H9 (cell line): ENCODE data around the gene PKDCC. TPM values are rescaled to one million over a fixed set of nuclear protein-coding genes. Genes with fewer than 3 reads are reported as not detected.

ENCODE experiments used
- DNase-seq: peaks from one replicate; pipeline ENCODE4 v3.0.0-alpha.2; 2017
- H2AFZ ChIP-seq: one replicate; pipeline ENCODE4 v1.6.1; 2013; ENCODE audit warnings: mild to moderate bottlenecking, low read length, control low read depth, moderate library complexity
- H2AK5ac ChIP-seq: 2 replicates; pipeline ENCODE4 v1.6.1; 2013; ENCODE audit warnings: low read length, control low read depth, mixed read lengths; ENCODE audit not compliant: insufficient read length
- H2BK120ac ChIP-seq: one replicate; pipeline ENCODE4 v1.6.1; 2013; ENCODE audit warnings: low read depth, mild to moderate bottlenecking, low read length, control low read depth, inconsistent platforms; ENCODE audit not compliant: poor library complexity, severe bottlenecking
- H2BK12ac ChIP-seq: 2 replicates; pipeline ENCODE4 v1.6.1; 2013; ENCODE audit warnings: low read length, control low read depth, mixed read lengths, low read depth; ENCODE audit not compliant: insufficient read length
- H2BK15ac ChIP-seq: 2 replicates; pipeline ENCODE4 v1.6.1; 2013; ENCODE audit warnings: low read depth, low read length, control low read depth
- H2BK20ac ChIP-seq: one replicate; pipeline ENCODE4 v1.6.1; 2013; ENCODE audit warnings: low read depth, mild to moderate bottlenecking, low read length, control low read depth, inconsistent platforms; ENCODE audit not compliant: poor library complexity, severe bottlenecking
- H2BK5ac ChIP-seq: 2 replicates; pipeline ENCODE4 v1.6.1; 2013; ENCODE audit warnings: low read length, control low read depth, mixed read lengths; ENCODE audit not compliant: insufficient read length
- H3K14ac ChIP-seq: 2 replicates; pipeline ENCODE4 v1.6.1; 2013; ENCODE audit warnings: low read length, control low read depth; ENCODE audit not compliant: insufficient read depth
- H3K18ac ChIP-seq: 2 replicates; pipeline ENCODE4 v1.6.1; 2013; ENCODE audit warnings: low read depth, mild to moderate bottlenecking, mixed read lengths, low read length, control low read depth; ENCODE audit not compliant: insufficient read length
- H3K23ac ChIP-seq: 2 replicates; pipeline ENCODE4 v1.6.1; 2013; ENCODE audit warnings: low read length, control low read depth, mixed read lengths, low read depth; ENCODE audit not compliant: insufficient read length
- H3K23me2 ChIP-seq: 2 replicates; pipeline ENCODE4 v1.6.1; 2013; ENCODE audit warnings: low read depth, mild to moderate bottlenecking, mixed read lengths, low read length, control low read depth; ENCODE audit not compliant: insufficient read length, poor library complexity, severe bottlenecking
- H3K27ac ChIP-seq: 2 replicates; pipeline ENCODE4 v1.5.1; 2013; ENCODE audit warnings: low read length, control low read depth, mixed read lengths, low read depth; ENCODE audit not compliant: insufficient read length
- H3K27me3 ChIP-seq: 2 replicates; pipeline ENCODE4 v1.6.1; 2013; ENCODE audit warnings: low read length, control low read depth, inconsistent platforms; ENCODE audit not compliant: insufficient read depth
- H3K4ac ChIP-seq: 2 replicates; pipeline ENCODE4 v1.6.1; 2013; ENCODE audit warnings: low read depth, mild to moderate bottlenecking, control low read depth, inconsistent platforms, low read length, moderate library complexity
- H3K4me1 ChIP-seq: 2 replicates; pipeline ENCODE4 v1.6.1; 2013; ENCODE audit warnings: low read length, control low read depth, inconsistent platforms; ENCODE audit not compliant: insufficient read depth
- H3K4me2 ChIP-seq: 2 replicates; pipeline ENCODE4 v1.6.1; 2013; ENCODE audit warnings: low read length, control low read depth, mixed read lengths; ENCODE audit not compliant: insufficient read length, insufficient read depth
- H3K56ac ChIP-seq: 2 replicates; pipeline ENCODE4 v1.6.1; 2013; ENCODE audit warnings: low read depth, mild to moderate bottlenecking, mixed read lengths, low read length, control low read depth; ENCODE audit not compliant: insufficient read length
- H3K79me1 ChIP-seq: 2 replicates; pipeline ENCODE4 v1.6.1; 2013; ENCODE audit warnings: low read depth, mild to moderate bottlenecking, moderate library complexity, low read length, control low read depth, inconsistent platforms; ENCODE audit not compliant: insufficient read depth, poor library complexity, severe bottlenecking
- H3K79me2 ChIP-seq: 2 replicates; pipeline ENCODE4 v1.6.1; 2013; ENCODE audit warnings: low read length, control low read depth, inconsistent platforms; ENCODE audit not compliant: insufficient read depth
- H3K9ac ChIP-seq: 2 replicates; pipeline ENCODE4 v1.6.1; 2013; ENCODE audit warnings: low read length, control low read depth, mixed read lengths; ENCODE audit not compliant: insufficient read length; ENCODE audit errors: extremely low read depth
- H3K9me3 ChIP-seq: one replicate; pipeline ENCODE4 v1.6.1; 2013; ENCODE audit warnings: low read depth, low read length, inconsistent platforms; ENCODE audit not compliant: control insufficient read depth
- H3T11ph ChIP-seq: one replicate; pipeline ENCODE4 v1.6.1; 2013; ENCODE audit warnings: mild to moderate bottlenecking, low read length, control low read depth, inconsistent platforms
- H4K20me1 ChIP-seq: one replicate; pipeline ENCODE4 v1.6.1; 2013; ENCODE audit not compliant: control insufficient read depth, insufficient read length, insufficient read depth
- H4K5ac ChIP-seq: 2 replicates; pipeline ENCODE4 v1.6.1; 2013; ENCODE audit warnings: low read depth, mild to moderate bottlenecking, mixed read lengths, low read length, control low read depth; ENCODE audit not compliant: insufficient read length
- H4K8ac ChIP-seq: replicated peaks from 2 replicates; pipeline ENCODE4 v1.6.1; 2013; ENCODE audit warnings: low read length, control low read depth, mixed read lengths, low read depth; ENCODE audit not compliant: insufficient read length
- H4K91ac ChIP-seq: 2 replicates; pipeline ENCODE4 v1.6.1; 2013; ENCODE audit warnings: low read depth, mild to moderate bottlenecking, moderate library complexity, mixed read lengths, low read length, control low read depth; ENCODE audit not compliant: insufficient read length
- H3K27ac Mint-ChIP-seq, 3 experiments: 2 replicates in 2 of 3; 3 replicates in 1 of 3; pipeline ENCODE4 v1.8.0; 2020 to 2021; ENCODE audit warnings: mixed read lengths in 3 of 3, mild to moderate bottlenecking in 1 of 3, moderate library complexity in 1 of 3
- H3K27me3 Mint-ChIP-seq: 2 replicates; pipeline ENCODE4 v1.8.0; 2021; ENCODE audit warnings: low read depth, mild to moderate bottlenecking, moderate library complexity, mixed read lengths
- H3K36me3 Mint-ChIP-seq, 3 experiments: 2 replicates in 2 of 3; 3 replicates in 1 of 3; pipeline ENCODE4 v1.8.0; 2020 to 2021; ENCODE audit warnings: low read depth in 3 of 3, mixed read lengths in 3 of 3; ENCODE audit not compliant: insufficient read depth in 1 of 3
- H3K4me1 Mint-ChIP-seq, 2 experiments: 2 replicates each; pipeline ENCODE4 v1.8.0; 2020; ENCODE audit warnings: mixed read lengths in 2 of 2
- H3K4me3 Mint-ChIP-seq, 2 experiments: 2 replicates in 1 of 2; 3 replicates in 1 of 2; pipeline ENCODE4 v1.8.0; 2020 to 2021; ENCODE audit warnings: mild to moderate bottlenecking in 2 of 2, mixed read lengths in 2 of 2, moderate library complexity in 1 of 2
- H3K9me3 Mint-ChIP-seq, 2 experiments: 2 replicates in 1 of 2; 3 replicates in 1 of 2; pipeline ENCODE4 v1.8.0; 2020; ENCODE audit warnings: mild to moderate bottlenecking in 2 of 2, mixed read lengths in 2 of 2, moderate library complexity in 1 of 2
- CTCF ChIP-seq: fragments of 200-600 bp; sonication (generic); conservative IDR thresholded peaks from 3 replicates; pipeline ENCODE4 v1.8.0; 2021; ENCODE audit warnings: antibody characterized with exemption, mild to moderate bottlenecking
- WGBS: extraction: QIAGEN DNeasy Blood & Tissue Kit; methylation state at CpG from one replicate; pipeline ENCODE4 v1.1.7; 2013; ENCODE audit warnings: missing lambda C conversion rate, low lambda C conversion rate, mixed read lengths; ENCODE audit not compliant: insufficient read length; ENCODE audit errors: extremely low coverage; 5-methylcytosine and 5-hydroxymethylcytosine counted together
- total RNA-seq: library from RNA; stranded (reverse); gene quantifications from 2 replicates; pipeline ENCODE4 v1.2.1, GENCODE V29; 2021

The PKDCC gene
- total RNA-seq, 1 experiment from 2014 or later = 134 TPM

DNA sequence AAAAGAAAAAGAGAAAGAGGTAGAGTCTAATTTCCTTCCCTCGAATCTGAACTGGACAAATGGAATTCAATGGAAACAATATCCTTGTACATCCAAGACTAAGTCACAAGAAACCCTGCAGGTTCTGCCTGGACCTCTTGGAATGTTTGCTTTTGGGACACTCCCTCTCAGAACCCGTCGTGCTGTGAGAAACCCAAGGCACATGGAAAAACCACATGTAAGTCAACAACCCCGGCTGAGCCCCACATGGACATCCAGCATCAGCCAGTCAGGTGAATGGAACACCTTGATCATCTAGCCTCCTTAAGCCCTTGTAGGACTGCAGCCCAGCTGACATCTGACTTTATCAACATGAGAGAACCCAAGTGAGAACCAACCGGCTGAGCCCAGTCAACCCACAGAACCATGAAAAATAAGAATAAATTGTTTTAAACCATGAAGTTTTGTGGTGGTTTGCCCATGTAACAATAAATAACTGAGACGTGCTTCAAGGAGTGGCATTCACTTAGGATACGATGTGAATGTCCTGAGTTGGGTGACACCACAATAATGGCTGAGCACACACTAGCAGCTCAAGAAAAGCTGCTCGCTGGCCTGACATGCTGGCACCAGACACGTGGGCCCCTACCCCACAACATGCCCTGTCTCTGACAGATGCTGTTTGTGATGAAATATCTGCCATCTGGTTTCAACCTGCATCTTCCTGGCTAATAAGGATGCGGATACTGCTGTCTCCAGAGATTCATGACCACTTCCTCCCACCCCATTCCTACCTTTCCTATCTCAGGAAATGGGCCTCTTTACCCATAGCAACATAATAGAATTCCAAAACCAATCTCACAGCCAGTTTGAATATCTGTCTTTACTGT is 28.8 kb downstream of the PKDCC start:
- Histone ChIP-seq H3K4ac (no peak overlapping the region), H4K8ac (no peak overlapping the region), H3K14ac (no peak overlapping the region), H3K79me2 (no peaks in the 10 kb centered on the region), H2BK5ac (no peak overlapping the region), H4K91ac (no peak overlapping the region), H3K4me1 (no peaks in the 10 kb centered on the region; the same call in 1 of the 2 replicates), H3K79me1 (no peaks in the 10 kb centered on the region), H4K20me1 (no peaks in the 10 kb centered on the region), H2BK120ac (no peak overlapping the region), H3K27me3 (no peaks in the 10 kb centered on the region), H3K9me3 (no peaks in the 10 kb centered on the region), H2AFZ (no peak overlapping the region), H3K27ac (no peak overlapping the region), H2AK5ac (no peak overlapping the region), H3K23ac (no peak overlapping the region), H2BK12ac (no peak overlapping the region), H3T11ph (no peak overlapping the region), H3K9ac (no peak overlapping the region), H3K4me2 (no peak overlapping the region), H4K5ac (no peak overlapping the region), H2BK15ac (no peak overlapping the region), H3K23me2 (no peaks in the 10 kb centered on the region), H2BK20ac (no peak overlapping the region), H3K56ac (no peak overlapping the region), H3K18ac (no peak overlapping the region)
- DNase-seq = no peak
- Mint-ChIP-seq H3K27ac (no peak overlapping the region), H3K27me3 (peaks cover 14% of the 10 kb centered on the region), H3K36me3 (no peaks in the 10 kb centered on the region), H3K9me3 (no peaks in the 10 kb centered on the region), H3K4me1 (peaks cover 11 to 20% of the 10 kb centered on the region in 2 experiments), H3K4me3 (no peak overlapping the region)
- no peak for TF ChIP-seq CTCF
- WGBS = no CpG with 5 or more reads among the region's 10 CpGs
